ENCODE results near the gene IGSF21.

Gene IGSF21

GRCh38 chr1:18188820-18189517, 81.4 kb downstream of the IGSF21 start:
- H4K20me1 ChIP-seq = no peaks in the 10 kb centered on the region; the same call in 1 of the 2 replicates
- no peak for TF ChIP-seq Cebpa-rat (IDR thresholded peaks at IDR 0.05)
- no peaks in the 10 kb centered on the region for H3K36me3 ChIP-seq
- no peak overlapping the region for H3K4me2 ChIP-seq
- H3K4me1 ChIP-seq = peaks cover 12% of the 10 kb centered on the region
- H3K9me3 ChIP-seq = no peaks in the 10 kb centered on the region
- no peaks in the 10 kb centered on the region for H3K27me3 ChIP-seq
- no peak overlapping the region for H3K27ac ChIP-seq
- no peak overlapping the region for H3K4me3 ChIP-seq
- H3K9ac ChIP-seq = no peak overlapping the region

- Histone ChIP-seq H3K36me3 (no peaks in the 10 kb centered on the region), H3K27ac (no peak overlapping the region), H3K4me3 (no peak overlapping the region), H3K4me1 (peaks cover 8% of the 10 kb centered on the region), H3K27me3 (no peaks in the 10 kb centered on the region; the same call in 1 of the 2 replicates), H4K20me1 (no peaks in the 10 kb centered on the region; the same call in 1 of the 2 replicates), H3K9ac (no peak overlapping the region), H3K4me2 (no peak overlapping the region), H3K9me3 (no peaks in the 10 kb centered on the region)
- no peak for TF ChIP-seq Cebpa-rat (IDR thresholded peaks at IDR 0.05)
Measured at GRCh38 chr1:18190598-18190997, 83.0 kb downstream of the IGSF21 start.

GRCh38 chr1:18191037-18191436, 83.4 kb downstream of the IGSF21 start:
- Histone ChIP-seq H3K27me3 (no peaks in the 10 kb centered on the region; the same call in 1 of the 2 replicates), H3K4me2 (no peak overlapping the region), H3K4me1 (peaks cover 8% of the 10 kb centered on the region), H3K9me3 (no peaks in the 10 kb centered on the region), H3K4me3 (no peak overlapping the region), H3K27ac (no peak overlapping the region), H3K9ac (no peak overlapping the region), H3K36me3 (no peaks in the 10 kb centered on the region), H4K20me1 (no peaks in the 10 kb centered on the region; the same call in 1 of the 2 replicates)
- no peak for TF ChIP-seq Cebpa-rat (IDR thresholded peaks at IDR 0.05)

- Histone ChIP-seq H3K36me3 (no peaks in the 10 kb centered on the region), H3K4me1 (peaks cover 8% of the 10 kb centered on the region), H3K9me3 (no peaks in the 10 kb centered on the region), H3K4me2 (no peak overlapping the region), H3K9ac (no peak overlapping the region), H3K4me3 (no peak overlapping the region), H3K27ac (no peak overlapping the region), H3K27me3 (no peaks in the 10 kb centered on the region; the same call in 1 of the 2 replicates), H4K20me1 (no peaks in the 10 kb centered on the region; the same call in 1 of the 2 replicates)
- no peak for TF ChIP-seq Cebpa-rat (IDR thresholded peaks at IDR 0.05)
Measured at GRCh38 chr1:18191481-18192155, 84.0 kb downstream of the IGSF21 start.

GRCh38 chr1:18192182-18192581, 84.6 kb downstream of the IGSF21 start:
- no peak overlapping the region for H3K4me2 ChIP-seq
- no peaks in the 10 kb centered on the region for H3K9me3 ChIP-seq
- H3K36me3 ChIP-seq = no peaks in the 10 kb centered on the region
- no peak overlapping the region for H3K4me3 ChIP-seq
- H3K4me1 ChIP-seq = peaks cover 8% of the 10 kb centered on the region
- H3K9ac ChIP-seq = no peak overlapping the region
- TF ChIP-seq Cebpa-rat (IDR thresholded peaks at IDR 0.05) = no peak
- no peak overlapping the region for H3K27ac ChIP-seq
- H3K27me3 ChIP-seq = no peaks in the 10 kb centered on the region; the same call in 1 of the 2 replicates
- H4K20me1 ChIP-seq = no peaks in the 10 kb centered on the region; the same call in 1 of the 2 replicates

- H3K27me3 ChIP-seq = no peaks in the 10 kb centered on the region; the same call in 1 of the 2 replicates
- H3K4me1 ChIP-seq = peaks cover 3% of the 10 kb centered on the region
- H3K4me2 ChIP-seq = no peak overlapping the region
- H3K36me3 ChIP-seq = no peaks in the 10 kb centered on the region
- no peak overlapping the region for H3K4me3 ChIP-seq
- H4K20me1 ChIP-seq = no peaks in the 10 kb centered on the region; the same call in 1 of the 2 replicates
- no peak overlapping the region for H3K9ac ChIP-seq
- H3K27ac ChIP-seq = no peak overlapping the region
- no peaks in the 10 kb centered on the region for H3K9me3 ChIP-seq
- no peak for TF ChIP-seq Cebpa-rat (IDR thresholded peaks at IDR 0.05)
Measured at GRCh38 chr1:18192974-18193373, 85.4 kb downstream of the IGSF21 start.

GRCh38 chr1:18197299-18197698, 89.7 kb downstream of the IGSF21 start:
- no peaks in the 10 kb centered on the region for H3K4me1 ChIP-seq
- no peak for TF ChIP-seq Cebpa-rat (IDR thresholded peaks at IDR 0.05)
- no peak overlapping the region for H3K27ac ChIP-seq
- no peaks in the 10 kb centered on the region for H3K9me3 ChIP-seq
- H3K4me3 ChIP-seq = no peak overlapping the region
- no peak overlapping the region for H3K4me2 ChIP-seq
- H4K20me1 ChIP-seq = no peaks in the 10 kb centered on the region
- H3K36me3 ChIP-seq = no peaks in the 10 kb centered on the region
- no peaks in the 10 kb centered on the region; the same call in 1 of the 2 replicates for H3K27me3 ChIP-seq
- H3K9ac ChIP-seq = no peak overlapping the region

- Histone ChIP-seq H3K27me3 (no peaks in the 10 kb centered on the region; the same call in 1 of the 2 replicates), H3K9ac (no peak overlapping the region), H3K4me2 (no peak overlapping the region), H3K36me3 (no peaks in the 10 kb centered on the region), H3K4me3 (no peak overlapping the region), H3K4me1 (no peaks in the 10 kb centered on the region), H4K20me1 (no peaks in the 10 kb centered on the region), H3K27ac (no peak overlapping the region), H3K9me3 (no peaks in the 10 kb centered on the region)
- no peak for TF ChIP-seq Cebpa-rat (IDR thresholded peaks at IDR 0.05)
Measured at GRCh38 chr1:18198260-18198659, 90.7 kb downstream of the IGSF21 start.

- H3K27me3 ChIP-seq = no peaks in the 10 kb centered on the region; the same call in 1 of the 2 replicates
- H3K27ac ChIP-seq = no peak overlapping the region
- no peaks in the 10 kb centered on the region for H3K4me1 ChIP-seq
- H3K36me3 ChIP-seq = no peaks in the 10 kb centered on the region
- no peaks in the 10 kb centered on the region for H4K20me1 ChIP-seq
- no peak overlapping the region for H3K4me3 ChIP-seq
- H3K4me2 ChIP-seq = no peak overlapping the region
- H3K9me3 ChIP-seq = no peaks in the 10 kb centered on the region
- TF ChIP-seq Cebpa-rat (IDR thresholded peaks at IDR 0.05) = no peak
- H3K9ac ChIP-seq = no peak overlapping the region
Measured at GRCh38 chr1:18199462-18199861, 91.9 kb downstream of the IGSF21 start.

GRCh38 chr1:18200136-18200717, 92.6 kb downstream of the IGSF21 start:
- Histone ChIP-seq H3K9me3 (no peaks in the 10 kb centered on the region), H3K4me2 (no peak overlapping the region)
- no peak for TF ChIP-seq Cebpa-rat (IDR thresholded peaks at IDR 0.05)

More at GRCh38 chr1:18200136-18200717, 92.6 kb downstream of the IGSF21 start:
- Histone ChIP-seq H3K27me3 (no peaks in the 10 kb centered on the region), H3K4me3 (no peak overlapping the region), H3K27ac (no peak overlapping the region), H4K20me1 (no peaks in the 10 kb centered on the region), H3K36me3 (no peaks in the 10 kb centered on the region), H3K4me1 (no peaks in the 10 kb centered on the region), H3K9ac (no peak overlapping the region)
